Stomach (tissue), 9 donors: ENCODE results near the gene NCAPD2. TPM values are rescaled to one million over a fixed set of nuclear protein-coding genes. Genes with fewer than 3 reads are reported as not detected.

Experiments used
- DNase-seq, 2 donors: peaks; one replicate each; pipeline versions ENCODE4 v3.0.0 to v3.0.0-alpha.2; 2013 to 2019
- H3K27ac ChIP-seq, 5 donors: fragments of 200-600 bp in 4 of 5; sonication (generic) in 4 of 5; one replicate each; pipeline ENCODE4 v1.5.1; 2013 to 2019; ENCODE audit warnings: mild to moderate bottlenecking in 1 of 5, moderate library complexity in 1 of 5
- H3K27me3 ChIP-seq, 3 donors: fragments of 200-600 bp; sonication (generic); one replicate each; pipeline ENCODE4 v1.5.1; 2017 to 2019; ENCODE audit warnings: mixed run types in 1 of 3
- H3K36me3 ChIP-seq, 4 donors: fragments of 200-600 bp; sonication (generic); 1 replicate in 3 of 4; 2 replicates in 1 of 4; pipeline ENCODE4 v1.5.1; 2016 to 2019
- H3K4me1 ChIP-seq, 4 donors: fragments of 200-600 bp; sonication (generic); one replicate each; pipeline ENCODE4 v1.5.1; 2016 to 2019
- H3K4me3 ChIP-seq, 4 donors: fragments of 200-600 bp; sonication (generic) in 3 of 4; one replicate each; pipeline ENCODE4 v1.5.1; 2016 to 2019; ENCODE audit warnings: mild to moderate bottlenecking in 1 of 4
- H3K9me3 ChIP-seq, 4 donors: fragments of 200-600 bp; sonication (generic); one replicate each; pipeline ENCODE4 v1.5.1; 2016 to 2019
- EP300 ChIP-seq: sonication (generic); formaldehyde crosslinking; IDR thresholded peaks from one replicate; pipeline ENCODE4 v1.6.1; 2017; ENCODE audit warnings: antibody characterized with exemption
- POLR2A ChIP-seq, 4 donors: fragments of 450-650 bp; IDR thresholded peaks; one replicate each; pipeline ENCODE4 v1.6.1; 2016; ENCODE audit warnings: antibody characterized with exemption in 4 of 4, control low read depth in 2 of 4, mild to moderate bottlenecking in 1 of 4, moderate library complexity in 1 of 4
- POLR2AphosphoS5 ChIP-seq, 3 donors: sonication (generic); formaldehyde crosslinking; IDR thresholded peaks; one replicate each; pipeline ENCODE4 v1.6.1; 2016; ENCODE audit warnings: antibody characterized with exemption in 3 of 3
- WGBS, 5 donors: extraction: QIAGEN DNeasy Blood & Tissue Kit in 3 of 5; methylation state at CpG; one replicate each; pipeline versions ENCODE4 v1.1.5 to v1.1.7; 2013 to 2018; 5-methylcytosine and 5-hydroxymethylcytosine counted together
- intact Hi-C: fragments of 100-400 bp; cut with DNase I; formaldehyde crosslinking; loops from one replicate; pipeline ENCODE4 v1.15.1; 2023; ENCODE audit warnings: low total_unique reads
- polyA plus RNA-seq, 3 donors: library from polyadenylated mRNA; stranded (reverse); fragments of 200-250 nt; gene quantifications; one replicate each; pipeline ENCODE4 v1.2.3, GENCODE V29; 2013
- total RNA-seq, 5 donors: library from RNA; depleted of rRNA; stranded (reverse); fragments of >200 nt; gene quantifications; one replicate each; pipeline versions ENCODE4 v1.1.0 to v1.2.3, GENCODE V29; 2014 to 2016
- TF ChIP-seq, protein P1 (sequence below), 7 experiments: fragments of 450-650 bp in 4 of 7; fragments of 200-600 bp in 3 of 7; sonication (generic) in 3 of 7; IDR thresholded peaks; one replicate each; pipeline ENCODE4 v1.5.1; 2016 to 2019; ENCODE audit warnings: antibody characterized with exemption in 7 of 7, control low read depth in 2 of 7, mild to moderate bottlenecking in 1 of 7
- donor health status: healthy with polysubstance abuse.
- donor health status: Bipolar disorder and iron deficiency.
- donor health status: healthy.

The NCAPD2 gene
- total and polyA plus RNA-seq, 8 donors: 8.3 to 105 (median 17.6) TPM

- TF ChIP-seq EP300 (no peak), POLR2A (IDR thresholded peaks at IDR 0.05) (no peak), POLR2AphosphoS5 (IDR thresholded peaks at IDR 0.05) (peak; percentile 54 to 93 (median 89))
- TF ChIP-seq, protein P1, sequence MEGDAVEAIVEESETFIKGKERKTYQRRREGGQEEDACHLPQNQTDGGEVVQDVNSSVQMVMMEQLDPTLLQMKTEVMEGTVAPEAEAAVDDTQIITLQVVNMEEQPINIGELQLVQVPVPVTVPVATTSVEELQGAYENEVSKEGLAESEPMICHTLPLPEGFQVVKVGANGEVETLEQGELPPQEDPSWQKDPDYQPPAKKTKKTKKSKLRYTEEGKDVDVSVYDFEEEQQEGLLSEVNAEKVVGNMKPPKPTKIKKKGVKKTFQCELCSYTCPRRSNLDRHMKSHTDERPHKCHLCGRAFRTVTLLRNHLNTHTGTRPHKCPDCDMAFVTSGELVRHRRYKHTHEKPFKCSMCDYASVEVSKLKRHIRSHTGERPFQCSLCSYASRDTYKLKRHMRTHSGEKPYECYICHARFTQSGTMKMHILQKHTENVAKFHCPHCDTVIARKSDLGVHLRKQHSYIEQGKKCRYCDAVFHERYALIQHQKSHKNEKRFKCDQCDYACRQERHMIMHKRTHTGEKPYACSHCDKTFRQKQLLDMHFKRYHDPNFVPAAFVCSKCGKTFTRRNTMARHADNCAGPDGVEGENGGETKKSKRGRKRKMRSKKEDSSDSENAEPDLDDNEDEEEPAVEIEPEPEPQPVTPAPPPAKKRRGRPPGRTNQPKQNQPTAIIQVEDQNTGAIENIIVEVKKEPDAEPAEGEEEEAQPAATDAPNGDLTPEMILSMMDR (IDR thresholded peaks at IDR 0.05): peak in 1 of 7 experiments; percentile 4
- peaks cover 48 to 74% (median 60%) of the 10 kb centered on the region in 4 donors for H3K4me1 ChIP-seq
- intact Hi-C loops: loop anchor here (5.0 to 10.0 kb wide), 2 partner anchors 110 to 208 kb away; no protein-coding TSS in a partner anchor
- H3K9me3 ChIP-seq: no peaks in the 10 kb centered on the region
- H3K4me3 ChIP-seq: peak overlapping the region; percentile 80 to 97 (median 90)
- DNase-seq: peak; percentile 77 to 88
- H3K36me3 ChIP-seq: peaks cover 46 to 52% (median 50%) of the 10 kb centered on the region in 4 donors
- WGBS, 5 donors: 0 to 1% (median 0%) methylated on average over 34 to 52 of the region's 52 CpGs
- peak overlapping the region; percentile 95 to 100 (median 96) for H3K27ac ChIP-seq
- no peaks in the 10 kb centered on the region for H3K27me3 ChIP-seq
Observed at GRCh38 chr12:6534945-6535696, 41.2 kb downstream of the NCAPD2 start.

- peak overlapping the region; percentile 95 to 100 (median 96) for H3K27ac ChIP-seq
- intact Hi-C loops: loop anchor here (10.0 kb wide), 1 partner anchor 111 kb away; no protein-coding TSS in a partner anchor
- no peak for DNase-seq
- peaks cover 53 to 79% (median 65%) of the 10 kb centered on the region in 4 donors for H3K4me1 ChIP-seq
- WGBS, 5 donors: 0 to 7% (median 4%) methylated on average over 6 of the region's 6 CpGs
- H3K4me3 ChIP-seq: peak overlapping the region; percentile 80 to 97 (median 90)
- TF ChIP-seq, protein P1 (IDR thresholded peaks at IDR 0.05): no peak
- no peak for TF ChIP-seq POLR2AphosphoS5 (IDR thresholded peaks at IDR 0.05)
- no peak for TF ChIP-seq EP300
- no peak for TF ChIP-seq POLR2A (IDR thresholded peaks at IDR 0.05)
- no peaks in the 10 kb centered on the region for H3K27me3 ChIP-seq
- peaks cover 41 to 47% (median 45%) of the 10 kb centered on the region in 4 donors for H3K36me3 ChIP-seq
- H3K9me3 ChIP-seq: no peaks in the 10 kb centered on the region
Observed at GRCh38 chr12:6535697-6535946, 41.7 kb downstream of the NCAPD2 start.

DNA sequence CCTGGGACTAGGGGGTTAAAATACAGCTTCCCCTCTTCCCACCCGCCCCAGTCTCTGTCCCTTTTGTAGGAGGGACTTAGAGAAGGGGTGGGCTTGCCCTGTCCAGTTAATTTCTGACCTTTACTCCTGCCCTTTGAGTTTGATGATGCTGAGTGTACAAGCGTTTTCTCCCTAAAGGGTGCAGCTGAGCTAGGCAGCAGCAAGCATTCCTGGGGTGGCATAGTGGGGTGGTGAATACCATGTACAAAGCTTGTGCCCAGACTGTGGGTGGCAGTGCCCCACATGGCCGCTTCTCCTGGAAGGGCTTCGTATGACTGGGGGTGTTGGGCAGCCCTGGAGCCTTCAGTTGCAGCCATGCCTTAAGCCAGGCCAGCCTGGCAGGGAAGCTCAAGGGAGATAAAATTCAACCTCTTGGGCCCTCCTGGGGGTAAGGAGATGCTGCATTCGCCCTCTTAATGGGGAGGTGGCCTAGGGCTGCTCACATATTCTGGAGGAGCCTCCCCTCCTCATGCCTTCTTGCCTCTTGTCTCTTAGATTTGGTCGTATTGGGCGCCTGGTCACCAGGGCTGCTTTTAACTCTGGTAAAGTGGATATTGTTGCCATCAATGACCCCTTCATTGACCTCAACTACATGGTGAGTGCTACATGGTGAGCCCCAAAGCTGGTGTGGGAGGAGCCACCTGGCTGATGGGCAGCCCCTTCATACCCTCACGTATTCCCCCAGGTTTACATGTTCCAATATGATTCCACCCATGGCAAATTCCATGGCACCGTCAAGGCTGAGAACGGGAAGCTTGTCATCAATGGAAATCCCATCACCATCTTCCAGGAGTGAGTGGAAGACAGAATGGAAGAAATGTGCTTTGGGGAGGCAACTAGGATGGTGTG lies 42.3 kb downstream of the NCAPD2 start:
- intact Hi-C loops: loop anchor here (10.0 kb wide), 1 partner anchor 111 kb away; no protein-coding TSS in a partner anchor

More for the DNA sequence above, 42.3 kb downstream of the NCAPD2 start:
- peak overlapping the region; percentile 95 to 100 (median 96) for H3K27ac ChIP-seq
- no peaks in the 10 kb centered on the region for H3K9me3 ChIP-seq
- WGBS, 5 donors: 46 to 60% (median 48%) methylated on average over 10 of the region's 10 CpGs
- H3K4me3 ChIP-seq: peak overlapping the region; percentile 80 to 97 (median 90)
- peaks cover 35 to 42% (median 39%) of the 10 kb centered on the region in 4 donors for H3K36me3 ChIP-seq
- H3K4me1 ChIP-seq: peaks cover 59 to 85% (median 71%) of the 10 kb centered on the region in 4 donors
- no peak for DNase-seq
- H3K27me3 ChIP-seq: no peaks in the 10 kb centered on the region
- TF ChIP-seq EP300 (no peak), POLR2AphosphoS5 (IDR thresholded peaks at IDR 0.05) (no peak), POLR2A (IDR thresholded peaks at IDR 0.05) (no peak)
- TF ChIP-seq, protein P1 (IDR thresholded peaks at IDR 0.05): no peak
